ENCODE measurements around the gene RCHY1.
"Not testable (repeated sequence)": the region's sequence is repeated elsewhere in the genome, so short reads cannot be mapped to it uniquely, and the experiment has no call there.

Gene RCHY1

DNA sequence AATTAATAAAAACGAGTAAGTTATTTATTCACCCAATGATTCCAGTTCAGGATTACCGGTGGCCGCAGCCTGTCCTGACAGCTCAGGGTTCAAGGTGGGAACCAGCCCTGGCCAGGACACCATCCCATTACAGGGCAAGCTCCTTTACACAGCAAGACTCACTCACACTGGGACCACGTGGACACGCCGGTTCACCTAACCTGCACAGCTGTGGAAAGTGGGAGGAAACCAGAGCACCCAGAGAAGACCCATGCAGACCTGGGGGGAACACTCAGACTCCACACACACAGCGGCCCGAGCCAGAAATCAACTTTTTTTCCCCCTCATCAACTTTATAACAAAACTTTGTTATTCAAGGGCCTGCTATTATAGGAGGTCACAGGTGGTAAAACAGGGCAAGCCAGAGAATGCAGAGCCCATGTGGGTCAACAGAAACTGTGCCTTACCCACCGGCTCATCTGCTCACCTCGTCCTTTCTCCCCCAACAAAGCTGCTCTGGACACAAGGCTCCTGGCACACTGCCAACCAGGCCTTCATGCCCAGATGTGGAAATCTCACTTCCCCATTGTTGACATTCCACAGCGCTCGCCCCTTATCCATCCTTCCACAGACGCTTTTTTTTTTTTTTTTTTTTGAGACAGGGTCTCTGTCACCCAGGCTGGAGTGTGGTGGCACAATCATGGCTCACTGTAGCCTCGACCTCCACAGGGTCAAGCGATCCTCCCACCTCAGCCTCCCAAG lies 33.6 kb upstream of the RCHY1 start:
- no peak for DNase-seq (ENCODE audit: low read depth)
- TF ChIP-seq, protein P1, sequence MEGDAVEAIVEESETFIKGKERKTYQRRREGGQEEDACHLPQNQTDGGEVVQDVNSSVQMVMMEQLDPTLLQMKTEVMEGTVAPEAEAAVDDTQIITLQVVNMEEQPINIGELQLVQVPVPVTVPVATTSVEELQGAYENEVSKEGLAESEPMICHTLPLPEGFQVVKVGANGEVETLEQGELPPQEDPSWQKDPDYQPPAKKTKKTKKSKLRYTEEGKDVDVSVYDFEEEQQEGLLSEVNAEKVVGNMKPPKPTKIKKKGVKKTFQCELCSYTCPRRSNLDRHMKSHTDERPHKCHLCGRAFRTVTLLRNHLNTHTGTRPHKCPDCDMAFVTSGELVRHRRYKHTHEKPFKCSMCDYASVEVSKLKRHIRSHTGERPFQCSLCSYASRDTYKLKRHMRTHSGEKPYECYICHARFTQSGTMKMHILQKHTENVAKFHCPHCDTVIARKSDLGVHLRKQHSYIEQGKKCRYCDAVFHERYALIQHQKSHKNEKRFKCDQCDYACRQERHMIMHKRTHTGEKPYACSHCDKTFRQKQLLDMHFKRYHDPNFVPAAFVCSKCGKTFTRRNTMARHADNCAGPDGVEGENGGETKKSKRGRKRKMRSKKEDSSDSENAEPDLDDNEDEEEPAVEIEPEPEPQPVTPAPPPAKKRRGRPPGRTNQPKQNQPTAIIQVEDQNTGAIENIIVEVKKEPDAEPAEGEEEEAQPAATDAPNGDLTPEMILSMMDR (IDR thresholded peaks at IDR 0.05; ENCODE audit: control insufficient read depth, insufficient read depth, low read depth, low read length, missing control alignments): no peak

DNA sequence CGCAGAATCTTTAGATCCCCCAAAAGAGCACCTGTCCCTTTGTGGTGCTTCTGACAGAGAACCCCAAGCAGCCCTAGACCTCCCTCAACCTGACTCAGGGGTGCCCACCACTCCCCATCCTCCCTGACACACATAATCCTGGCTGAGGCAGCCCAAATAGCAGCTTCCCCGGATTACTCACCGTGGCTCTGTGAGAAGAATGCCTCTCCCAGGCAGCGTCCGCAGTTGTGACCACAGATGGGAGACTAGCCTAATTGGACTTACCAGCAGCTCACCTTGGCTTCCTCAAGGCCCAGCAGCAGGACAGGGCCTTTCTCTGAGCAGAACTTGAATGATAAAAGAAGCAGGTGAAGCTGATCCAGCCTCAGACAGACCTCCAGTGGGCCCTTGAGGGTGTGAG lies 31.3 kb upstream of the RCHY1 start:
- TF ChIP-seq, protein P1 (IDR thresholded peaks at IDR 0.05; ENCODE audit: control insufficient read depth, insufficient read depth, low read depth, low read length, missing control alignments): no peak
- DNase-seq (ENCODE audit: low read depth): peak; percentile 13

More for the DNA sequence above, 33.6 kb upstream of the RCHY1 start:
- H3K4me3 ChIP-seq (ENCODE audit: control insufficient read depth, low read depth, low read length): no peak overlapping the region

DNA sequence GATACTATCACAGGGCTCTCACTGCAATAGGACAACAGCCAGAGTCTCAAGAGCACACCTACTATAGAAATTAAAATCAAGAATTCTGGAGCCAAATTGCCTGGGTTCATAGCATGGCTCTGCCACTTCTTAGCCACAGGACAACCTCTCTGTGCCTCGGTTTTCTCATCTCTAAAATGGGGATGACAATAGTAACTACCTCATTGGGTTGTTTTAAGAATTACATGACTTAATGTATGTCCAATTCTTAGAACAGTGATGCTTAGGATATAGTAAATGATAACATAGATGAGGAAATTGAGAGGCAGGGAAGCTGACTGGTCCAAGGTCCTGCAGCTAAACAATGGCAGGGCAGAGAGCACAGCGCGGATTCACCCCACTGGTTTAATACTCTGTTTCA lies 30.7 kb upstream of the RCHY1 start:
- H3K4me3 ChIP-seq (ENCODE audit: control insufficient read depth, low read depth, low read length): no peak overlapping the region
- TF ChIP-seq, protein P1 (IDR thresholded peaks at IDR 0.05; ENCODE audit: control insufficient read depth, insufficient read depth, low read depth, low read length, missing control alignments): no peak
- no peak for DNase-seq (ENCODE audit: low read depth)

More for the DNA sequence above, 31.3 kb upstream of the RCHY1 start:
- no peak overlapping the region for H3K4me3 ChIP-seq (ENCODE audit: control insufficient read depth, low read depth, low read length)

DNA sequence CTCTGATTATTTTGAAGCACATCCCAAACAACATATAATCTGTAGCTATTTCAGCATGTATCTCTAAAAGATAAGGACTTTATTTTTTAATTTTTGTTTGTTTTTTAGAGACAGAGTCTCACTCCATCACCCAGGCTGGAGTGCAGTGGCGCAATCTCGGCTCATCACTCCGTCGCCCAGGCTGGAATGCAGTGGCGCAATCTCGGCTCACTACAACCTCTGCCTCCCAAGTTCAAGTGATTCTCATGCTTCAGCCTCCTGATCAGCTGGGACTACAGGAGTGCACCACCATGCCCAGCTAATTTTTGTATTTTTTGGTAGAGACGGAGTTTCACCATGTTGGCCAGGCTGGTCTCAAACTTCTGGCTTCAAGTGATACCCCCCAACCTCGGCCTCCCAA lies 30.0 kb upstream of the RCHY1 start:
- DNase-seq (ENCODE audit: low read depth); H3K4me3 ChIP-seq (ENCODE audit: control insufficient read depth, low read depth, low read length): not testable (repeated sequence)

DNA sequence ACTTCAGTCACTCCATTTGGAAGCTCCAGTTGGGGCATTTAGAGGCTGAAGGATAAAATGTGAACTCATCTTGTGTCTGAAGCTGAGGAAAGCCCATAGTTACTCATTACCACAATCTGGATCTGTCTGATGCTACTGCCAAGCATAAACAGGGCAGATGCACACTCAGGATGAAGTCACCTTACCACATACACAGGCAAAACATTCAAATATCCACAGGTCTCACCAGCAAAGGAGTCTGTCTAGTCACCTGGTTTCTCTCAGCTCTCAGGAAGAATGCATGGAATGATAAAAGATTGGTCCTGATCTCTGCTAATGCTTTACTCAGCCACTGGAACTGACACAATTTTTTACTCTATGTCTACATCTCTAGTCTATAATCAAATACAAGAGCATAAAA lies 28.6 kb upstream of the RCHY1 start:
- TF ChIP-seq, protein P1 (IDR thresholded peaks at IDR 0.05; ENCODE audit: control insufficient read depth, insufficient read depth, low read depth, low read length, missing control alignments): no peak
- DNase-seq (ENCODE audit: low read depth): peak; percentile 31
- no peak overlapping the region for H3K4me3 ChIP-seq (ENCODE audit: control insufficient read depth, low read depth, low read length)

DNA sequence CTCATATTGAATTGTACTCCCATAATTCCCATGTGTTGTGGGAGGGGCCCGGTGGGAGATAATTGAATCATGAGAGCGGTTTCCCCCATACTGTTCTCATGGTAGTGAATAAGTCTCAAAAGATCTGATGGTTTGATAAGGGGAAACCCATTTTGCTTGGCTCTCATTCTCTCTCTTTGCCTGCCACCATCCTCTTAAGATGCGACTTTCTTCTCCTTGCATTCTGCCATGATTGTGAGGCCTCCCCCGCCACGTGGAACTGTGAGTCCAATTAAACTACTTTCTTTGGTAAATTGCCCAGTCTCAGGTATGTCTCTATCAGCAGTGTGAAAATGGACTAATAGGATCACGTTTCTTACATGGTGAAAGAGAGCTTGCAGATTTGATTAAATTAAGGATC lies 23.1 kb upstream of the RCHY1 start:
- H3K4me3 ChIP-seq (ENCODE audit: control insufficient read depth, low read depth, low read length); DNase-seq (ENCODE audit: low read depth): not testable (repeated sequence)

DNA sequence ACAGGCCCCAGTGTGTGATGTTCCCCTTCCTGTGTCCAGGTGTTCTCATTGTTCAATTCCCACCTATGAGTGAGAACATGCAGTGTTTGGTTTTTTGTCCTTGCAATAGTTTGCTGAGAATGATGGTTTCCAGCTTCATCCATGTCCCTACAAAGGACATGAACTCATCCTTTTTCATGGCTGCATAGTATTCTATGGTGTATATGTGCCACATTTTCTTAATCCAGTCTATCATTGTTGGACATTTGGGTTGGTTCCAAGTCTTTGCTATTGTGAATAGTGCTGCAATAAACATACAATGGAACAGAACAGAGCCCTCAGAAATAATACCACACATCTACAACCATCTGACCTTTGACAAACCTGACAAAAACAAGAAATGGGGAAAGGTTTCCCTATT lies 19.7 kb upstream of the RCHY1 start:
- H3K4me3 ChIP-seq (ENCODE audit: control insufficient read depth, low read depth, low read length); DNase-seq (ENCODE audit: low read depth): not testable (repeated sequence)

DNA sequence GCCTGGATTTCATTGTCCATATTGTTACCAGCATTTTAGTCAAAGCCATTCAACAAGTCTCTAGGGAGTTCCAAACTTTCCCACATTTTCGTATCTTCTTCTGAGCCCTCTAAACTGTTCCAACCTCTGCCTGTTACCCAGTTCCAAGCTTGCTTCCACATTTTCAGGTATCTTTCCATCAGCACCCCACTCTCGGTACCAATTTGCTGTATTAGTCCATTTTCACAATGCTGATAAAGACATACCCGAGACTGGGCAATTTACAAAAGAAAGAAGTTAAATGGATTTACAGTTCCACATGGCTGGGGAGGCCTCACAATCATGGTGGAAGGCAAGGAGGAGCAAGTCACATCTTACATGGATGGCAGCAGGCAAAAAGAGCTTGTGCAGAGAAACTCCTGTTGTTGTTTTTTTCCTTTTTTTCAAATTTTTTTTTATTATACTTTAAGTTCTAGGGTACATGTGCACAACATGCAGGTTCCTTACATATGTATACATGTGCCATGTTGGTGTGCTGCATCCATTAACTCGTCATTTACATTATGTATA lies 19.2 kb upstream of the RCHY1 start:
- not testable (repeated sequence) for DNase-seq (ENCODE audit: low read depth); H3K4me3 ChIP-seq (ENCODE audit: control insufficient read depth, low read depth, low read length)

DNA sequence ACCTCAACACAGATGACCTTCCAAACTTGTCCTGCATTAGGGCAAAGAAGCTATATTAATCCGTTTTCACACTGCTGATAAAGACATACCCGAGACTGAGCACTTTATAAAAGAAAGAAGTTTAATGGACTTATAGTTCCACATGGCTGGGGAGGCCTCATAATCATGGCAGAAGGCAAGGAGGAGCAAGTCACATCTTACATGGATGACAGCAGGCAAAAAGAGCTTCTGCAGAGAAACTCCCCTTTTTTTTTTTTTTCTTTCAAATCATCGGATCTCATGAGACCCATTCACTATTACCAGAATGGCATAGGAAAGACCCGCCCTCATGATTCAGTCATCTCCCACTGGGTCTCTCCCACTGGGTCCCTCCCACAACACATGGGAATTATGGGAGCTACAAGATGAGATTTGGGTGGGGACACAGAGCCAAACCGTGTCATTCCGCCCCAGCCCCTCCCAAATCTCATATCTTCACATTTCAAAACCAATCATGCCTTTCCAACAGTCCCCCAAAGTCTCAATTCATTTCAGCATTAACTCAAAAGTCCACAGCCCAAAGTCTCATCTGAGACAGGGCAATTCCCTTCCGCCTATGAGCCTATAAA lies 17.4 kb upstream of the RCHY1 start:
- DNase-seq (ENCODE audit: low read depth); H3K4me3 ChIP-seq (ENCODE audit: control insufficient read depth, low read depth, low read length): not testable (repeated sequence)

All from AG09309 (cell line).